GM18498 (cell line): ENCODE results near the gene ULBP3.
"Not testable (repeated sequence)": the region's sequence is repeated elsewhere in the genome, so short reads cannot be mapped to it uniquely, and the experiment has no call there.

Experiments used
- ATAC-seq: cut with Tn5 transposase; IDR thresholded peaks from one replicate; pipeline ENCODE4 v1.9.1; 2021; ENCODE audit warnings: mild to moderate bottlenecking, moderate library complexity; ENCODE audit not compliant: unreplicated experiment

ULBP3 gene

GRCh38 chr6:150043501-150044412 is 25.2 kb downstream of the ULBP3 start:
- ATAC-seq: no peak

GRCh38 chr6:150043096-150043495 is 25.8 kb downstream of the ULBP3 start:
- no peak for ATAC-seq

- ATAC-seq: no peak
Observed at GRCh38 chr6:150038202-150039062, 30.5 kb downstream of the ULBP3 start.

GRCh38 chr6:150037526-150038201 is 31.3 kb downstream of the ULBP3 start:
- no peak for ATAC-seq

GRCh38 chr6:150036081-150036480 is 32.8 kb downstream of the ULBP3 start:
- no peak for ATAC-seq

GRCh38 chr6:150033207-150033771 is 35.6 kb downstream of the ULBP3 start:
- no peak for ATAC-seq

GRCh38 chr6:150032598-150032997 is 36.3 kb downstream of the ULBP3 start:
- no peak for ATAC-seq

- ATAC-seq: no peak
Observed at GRCh38 chr6:150030611-150031010, 38.3 kb downstream of the ULBP3 start.

GRCh38 chr6:150029749-150030148 is 39.2 kb downstream of the ULBP3 start:
- ATAC-seq: no peak

GRCh38 chr6:150029276-150029675 is 39.6 kb downstream of the ULBP3 start:
- ATAC-seq: no peak

GRCh38 chr6:150028799-150029198 is 40.1 kb downstream of the ULBP3 start:
- ATAC-seq: no peak

GRCh38 chr6:150027806-150028565 is 40.9 kb downstream of the ULBP3 start:
- ATAC-seq: no peak

- ATAC-seq: no peak
Observed at GRCh38 chr6:150026976-150027805, 41.7 kb downstream of the ULBP3 start.

GRCh38 chr6:150025201-150025917 is 43.6 kb downstream of the ULBP3 start, which contains the start of gene RAET1L:
Gene RAET1L (minus strand): TSS chr6:150025532. CDS start chr6:150025471, 61 bp downstream.
- ATAC-seq: no peak

- ATAC-seq: no peak
Observed at GRCh38 chr6:150024646-150025155, 44.2 kb downstream of the ULBP3 start.

- not testable (repeated sequence) for ATAC-seq
Observed at GRCh38 chr6:150024021-150024420, 44.9 kb downstream of the ULBP3 start.

GRCh38 chr6:150021870-150022269 is 47.1 kb downstream of the ULBP3 start:
- not testable (repeated sequence) for ATAC-seq
